GM23338 (cell line): ENCODE results near the gene CUL7.

Experiments
- CREB1 ChIP-seq: fragments of 250-450 bp; sonication (Bioruptor Pico); IDR thresholded peaks from 2 replicates; pipeline ENCODE4 v1.5.0; 2020; ENCODE audit warnings: low read depth, mild to moderate bottlenecking, moderate library complexity
- ETS1 ChIP-seq: IDR thresholded peaks from 2 replicates; pipeline ENCODE4 v1.6.1; 2016; ENCODE audit warnings: antibody characterized with exemption
- EZH2 ChIP-seq: fragments of 200-600 bp; sonication (generic); IDR thresholded peaks from one replicate; pipeline ENCODE4 v1.8.0; 2017; ENCODE audit warnings: antibody characterized with exemption, mild to moderate bottlenecking, low read depth; ENCODE audit not compliant: unreplicated experiment
- EZH2phosphoT487 ChIP-seq: fragments of 200-600 bp; sonication (generic); IDR thresholded peaks from one replicate; pipeline ENCODE4 v1.8.1; 2018; ENCODE audit warnings: antibody characterized with exemption; ENCODE audit not compliant: unreplicated experiment
- JUNB ChIP-seq: IDR thresholded peaks from one replicate; pipeline ENCODE4 v1.6.1; 2016; ENCODE audit warnings: antibody characterized with exemption; ENCODE audit not compliant: unreplicated experiment
- NANOG ChIP-seq: IDR thresholded peaks from 2 replicates; pipeline ENCODE4 v1.6.1; 2016; ENCODE audit warnings: antibody characterized with exemption, borderline replicate concordance
- POLR2AphosphoS5 ChIP-seq: IDR thresholded peaks from 2 replicates; pipeline ENCODE4 v1.6.1; 2016; ENCODE audit warnings: antibody characterized with exemption, low read depth
- STAT1 ChIP-seq: IDR thresholded peaks from one replicate; pipeline ENCODE4 v1.6.1; 2016; ENCODE audit warnings: antibody characterized with exemption; ENCODE audit not compliant: unreplicated experiment
- ZNF114 ChIP-seq: fragments of 250-450 bp; sonication (Bioruptor Pico); IDR thresholded peaks from 2 replicates; pipeline ENCODE4 v1.5.0; 2020; ENCODE audit warnings: mild to moderate bottlenecking, moderate library complexity
- ZNF331 ChIP-seq: fragments of 250-450 bp; sonication (Bioruptor Pico); IDR thresholded peaks from 2 replicates; pipeline ENCODE4 v1.5.0; 2020; ENCODE audit warnings: low read depth, mild to moderate bottlenecking, moderate library complexity
- TF ChIP-seq, protein P1 (sequence below), 2 experiments: fragments of 200-600 bp in 1 of 2; sonication (generic) in 1 of 2; conservative IDR thresholded peaks; 2 replicates each; pipeline versions ENCODE4 v1.5.1 to v1.6.1; 2016 to 2017; ENCODE audit warnings: antibody characterized with exemption in 2 of 2, low read depth in 2 of 2, mild to moderate bottlenecking in 2 of 2, moderate library complexity in 1 of 2
- TF ChIP-seq, protein P2 (sequence below): IDR thresholded peaks from one replicate; pipeline ENCODE4 v1.6.1; 2018; ENCODE audit warnings: antibody characterized with exemption; ENCODE audit not compliant: unreplicated experiment
- TF ChIP-seq, protein P3 (sequence below): fragments of 250-450 bp; sonication (Bioruptor Pico); IDR thresholded peaks from 2 replicates; pipeline ENCODE4 v1.5.0; 2020; ENCODE audit warnings: mild to moderate bottlenecking, moderate library complexity

DNA sequence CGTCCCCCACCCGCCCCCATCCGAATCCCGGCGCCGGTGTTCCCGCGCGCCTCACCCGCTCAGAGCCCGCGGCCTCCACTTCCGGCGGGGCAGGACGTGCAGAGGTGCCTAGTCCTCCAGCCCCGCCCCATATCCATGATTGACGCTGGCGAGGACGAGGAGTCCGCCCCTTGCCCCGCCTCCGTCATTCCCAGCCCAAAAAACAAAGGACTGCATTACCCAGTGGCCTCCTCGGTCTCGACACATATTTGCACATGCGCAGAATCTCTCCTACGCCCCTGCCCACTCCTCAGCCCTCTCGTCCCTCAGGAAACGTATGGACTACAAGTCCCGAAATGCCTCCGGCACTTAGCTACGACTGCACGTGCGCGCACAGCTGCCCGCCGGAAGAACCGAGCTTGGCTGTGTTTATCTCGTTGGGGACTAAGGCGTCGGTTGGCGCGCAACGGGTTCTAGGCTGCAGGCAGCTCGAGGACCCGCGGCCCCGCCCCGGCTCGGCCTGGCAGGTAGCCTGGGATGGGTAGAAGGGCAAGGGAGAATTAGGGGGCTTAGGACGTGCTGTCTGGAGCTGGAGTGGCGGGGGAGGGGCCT is 39.7 kb downstream of the CUL7 start, which contains the start of the genes KLHDC3 and MEA1:
- TF ChIP-seq, protein P1, sequence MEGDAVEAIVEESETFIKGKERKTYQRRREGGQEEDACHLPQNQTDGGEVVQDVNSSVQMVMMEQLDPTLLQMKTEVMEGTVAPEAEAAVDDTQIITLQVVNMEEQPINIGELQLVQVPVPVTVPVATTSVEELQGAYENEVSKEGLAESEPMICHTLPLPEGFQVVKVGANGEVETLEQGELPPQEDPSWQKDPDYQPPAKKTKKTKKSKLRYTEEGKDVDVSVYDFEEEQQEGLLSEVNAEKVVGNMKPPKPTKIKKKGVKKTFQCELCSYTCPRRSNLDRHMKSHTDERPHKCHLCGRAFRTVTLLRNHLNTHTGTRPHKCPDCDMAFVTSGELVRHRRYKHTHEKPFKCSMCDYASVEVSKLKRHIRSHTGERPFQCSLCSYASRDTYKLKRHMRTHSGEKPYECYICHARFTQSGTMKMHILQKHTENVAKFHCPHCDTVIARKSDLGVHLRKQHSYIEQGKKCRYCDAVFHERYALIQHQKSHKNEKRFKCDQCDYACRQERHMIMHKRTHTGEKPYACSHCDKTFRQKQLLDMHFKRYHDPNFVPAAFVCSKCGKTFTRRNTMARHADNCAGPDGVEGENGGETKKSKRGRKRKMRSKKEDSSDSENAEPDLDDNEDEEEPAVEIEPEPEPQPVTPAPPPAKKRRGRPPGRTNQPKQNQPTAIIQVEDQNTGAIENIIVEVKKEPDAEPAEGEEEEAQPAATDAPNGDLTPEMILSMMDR (conservative IDR thresholded peaks at IDR 0.05; ENCODE audit: low read depth in 2 of 2): no peak
- TF ChIP-seq EZH2: no peak
- TF ChIP-seq POLR2AphosphoS5: peak; percentile 90
- TF ChIP-seq CREB1: peak; percentile 80
- TF ChIP-seq, protein P2, sequence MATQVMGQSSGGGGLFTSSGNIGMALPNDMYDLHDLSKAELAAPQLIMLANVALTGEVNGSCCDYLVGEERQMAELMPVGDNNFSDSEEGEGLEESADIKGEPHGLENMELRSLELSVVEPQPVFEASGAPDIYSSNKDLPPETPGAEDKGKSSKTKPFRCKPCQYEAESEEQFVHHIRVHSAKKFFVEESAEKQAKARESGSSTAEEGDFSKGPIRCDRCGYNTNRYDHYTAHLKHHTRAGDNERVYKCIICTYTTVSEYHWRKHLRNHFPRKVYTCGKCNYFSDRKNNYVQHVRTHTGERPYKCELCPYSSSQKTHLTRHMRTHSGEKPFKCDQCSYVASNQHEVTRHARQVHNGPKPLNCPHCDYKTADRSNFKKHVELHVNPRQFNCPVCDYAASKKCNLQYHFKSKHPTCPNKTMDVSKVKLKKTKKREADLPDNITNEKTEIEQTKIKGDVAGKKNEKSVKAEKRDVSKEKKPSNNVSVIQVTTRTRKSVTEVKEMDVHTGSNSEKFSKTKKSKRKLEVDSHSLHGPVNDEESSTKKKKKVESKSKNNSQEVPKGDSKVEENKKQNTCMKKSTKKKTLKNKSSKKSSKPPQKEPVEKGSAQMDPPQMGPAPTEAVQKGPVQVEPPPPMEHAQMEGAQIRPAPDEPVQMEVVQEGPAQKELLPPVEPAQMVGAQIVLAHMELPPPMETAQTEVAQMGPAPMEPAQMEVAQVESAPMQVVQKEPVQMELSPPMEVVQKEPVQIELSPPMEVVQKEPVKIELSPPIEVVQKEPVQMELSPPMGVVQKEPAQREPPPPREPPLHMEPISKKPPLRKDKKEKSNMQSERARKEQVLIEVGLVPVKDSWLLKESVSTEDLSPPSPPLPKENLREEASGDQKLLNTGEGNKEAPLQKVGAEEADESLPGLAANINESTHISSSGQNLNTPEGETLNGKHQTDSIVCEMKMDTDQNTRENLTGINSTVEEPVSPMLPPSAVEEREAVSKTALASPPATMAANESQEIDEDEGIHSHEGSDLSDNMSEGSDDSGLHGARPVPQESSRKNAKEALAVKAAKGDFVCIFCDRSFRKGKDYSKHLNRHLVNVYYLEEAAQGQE: no peak
- no peak for TF ChIP-seq JUNB
- no peak for TF ChIP-seq STAT1
- TF ChIP-seq EZH2phosphoT487: no peak
- TF ChIP-seq ZNF331 (CRISPR knock-in tag): no peak
- TF ChIP-seq ETS1: peak; percentile 96
- no peak for TF ChIP-seq ZNF114
- no peak for TF ChIP-seq NANOG
- TF ChIP-seq, protein P3, sequence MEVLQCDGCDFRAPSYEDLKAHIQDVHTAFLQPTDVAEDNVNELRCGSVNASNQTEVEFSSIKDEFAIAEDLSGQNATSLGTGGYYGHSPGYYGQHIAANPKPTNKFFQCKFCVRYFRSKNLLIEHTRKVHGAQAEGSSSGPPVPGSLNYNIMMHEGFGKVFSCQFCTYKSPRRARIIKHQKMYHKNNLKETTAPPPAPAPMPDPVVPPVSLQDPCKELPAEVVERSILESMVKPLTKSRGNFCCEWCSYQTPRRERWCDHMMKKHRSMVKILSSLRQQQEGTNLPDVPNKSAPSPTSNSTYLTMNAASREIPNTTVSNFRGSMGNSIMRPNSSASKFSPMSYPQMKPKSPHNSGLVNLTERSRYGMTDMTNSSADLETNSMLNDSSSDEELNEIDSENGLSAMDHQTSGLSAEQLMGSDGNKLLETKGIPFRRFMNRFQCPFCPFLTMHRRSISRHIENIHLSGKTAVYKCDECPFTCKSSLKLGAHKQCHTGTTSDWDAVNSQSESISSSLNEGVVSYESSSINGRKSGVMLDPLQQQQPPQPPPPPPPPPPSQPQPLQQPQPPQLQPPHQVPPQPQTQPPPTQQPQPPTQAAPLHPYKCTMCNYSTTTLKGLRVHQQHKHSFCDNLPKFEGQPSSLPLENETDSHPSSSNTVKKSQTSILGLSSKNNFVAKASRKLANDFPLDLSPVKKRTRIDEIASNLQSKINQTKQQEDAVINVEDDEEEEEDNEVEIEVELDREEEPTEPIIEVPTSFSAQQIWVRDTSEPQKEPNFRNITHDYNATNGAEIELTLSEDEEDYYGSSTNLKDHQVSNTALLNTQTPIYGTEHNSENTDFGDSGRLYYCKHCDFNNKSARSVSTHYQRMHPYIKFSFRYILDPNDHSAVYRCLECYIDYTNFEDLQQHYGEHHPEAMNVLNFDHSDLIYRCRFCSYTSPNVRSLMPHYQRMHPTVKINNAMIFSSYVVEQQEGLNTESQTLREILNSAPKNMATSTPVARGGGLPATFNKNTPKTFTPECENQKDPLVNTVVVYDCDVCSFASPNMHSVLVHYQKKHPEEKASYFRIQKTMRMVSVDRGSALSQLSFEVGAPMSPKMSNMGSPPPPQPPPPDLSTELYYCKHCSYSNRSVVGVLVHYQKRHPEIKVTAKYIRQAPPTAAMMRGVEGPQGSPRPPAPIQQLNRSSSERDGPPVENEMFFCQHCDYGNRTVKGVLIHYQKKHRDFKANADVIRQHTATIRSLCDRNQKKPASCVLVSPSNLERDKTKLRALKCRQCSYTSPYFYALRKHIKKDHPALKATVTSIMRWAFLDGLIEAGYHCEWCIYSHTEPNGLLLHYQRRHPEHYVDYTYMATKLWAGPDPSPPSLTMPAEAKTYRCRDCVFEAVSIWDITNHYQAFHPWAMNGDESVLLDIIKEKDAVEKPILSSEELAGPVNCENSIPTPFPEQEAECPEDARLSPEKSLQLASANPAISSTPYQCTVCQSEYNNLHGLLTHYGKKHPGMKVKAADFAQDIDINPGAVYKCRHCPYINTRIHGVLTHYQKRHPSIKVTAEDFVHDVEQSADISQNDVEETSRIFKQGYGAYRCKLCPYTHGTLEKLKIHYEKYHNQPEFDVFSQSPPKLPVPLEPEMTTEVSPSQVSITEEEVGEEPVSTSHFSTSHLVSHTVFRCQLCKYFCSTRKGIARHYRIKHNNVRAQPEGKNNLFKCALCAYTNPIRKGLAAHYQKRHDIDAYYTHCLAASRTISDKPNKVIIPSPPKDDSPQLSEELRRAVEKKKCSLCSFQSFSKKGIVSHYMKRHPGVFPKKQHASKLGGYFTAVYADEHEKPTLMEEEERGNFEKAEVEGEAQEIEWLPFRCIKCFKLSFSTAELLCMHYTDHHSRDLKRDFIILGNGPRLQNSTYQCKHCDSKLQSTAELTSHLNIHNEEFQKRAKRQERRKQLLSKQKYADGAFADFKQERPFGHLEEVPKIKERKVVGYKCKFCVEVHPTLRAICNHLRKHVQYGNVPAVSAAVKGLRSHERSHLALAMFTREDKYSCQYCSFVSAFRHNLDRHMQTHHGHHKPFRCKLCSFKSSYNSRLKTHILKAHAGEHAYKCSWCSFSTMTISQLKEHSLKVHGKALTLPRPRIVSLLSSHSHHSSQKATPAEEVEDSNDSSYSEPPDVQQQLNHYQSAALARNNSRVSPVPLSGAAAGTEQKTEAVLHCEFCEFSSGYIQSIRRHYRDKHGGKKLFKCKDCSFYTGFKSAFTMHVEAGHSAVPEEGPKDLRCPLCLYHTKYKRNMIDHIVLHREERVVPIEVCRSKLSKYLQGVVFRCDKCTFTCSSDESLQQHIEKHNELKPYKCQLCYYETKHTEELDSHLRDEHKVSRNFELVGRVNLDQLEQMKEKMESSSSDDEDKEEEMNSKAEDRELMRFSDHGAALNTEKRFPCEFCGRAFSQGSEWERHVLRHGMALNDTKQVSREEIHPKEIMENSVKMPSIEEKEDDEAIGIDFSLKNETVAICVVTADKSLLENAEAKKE: no peak
